Esophagus muscularis mucosa (tissue), 3 donors: ENCODE results near the gene ZFY.

Experiments used
- CTCF ChIP-seq, 3 experiments: fragments of 200-600 bp in 2 of 3; fragments of 450-650 bp in 1 of 3; sonication (generic) in 2 of 3; IDR thresholded peaks; one replicate each; pipeline ENCODE4 v1.5.1; 2017 to 2019; ENCODE audit warnings: antibody characterized with exemption in 3 of 3, mild to moderate bottlenecking in 2 of 3, moderate library complexity in 1 of 3
- POLR2A ChIP-seq: fragments of 450-650 bp; IDR thresholded peaks from one replicate; pipeline ENCODE4 v1.6.1; 2017; ENCODE audit warnings: antibody characterized with exemption, moderate library complexity, mild to moderate bottlenecking, low read depth

- no peak for TF ChIP-seq CTCF (IDR thresholded peaks at IDR 0.05)
- TF ChIP-seq POLR2A: no peak
Measured at GRCh38 chrY:2962061-2962460, 26.9 kb downstream of the ZFY start.
